Fibroblast of skin of right biceps (primary cell): ENCODE results near the gene SLC4A4.

Experiments used
- DNase-seq: peaks from one replicate; pipeline ENCODE4 v3.0.0-alpha.2; 2013

The SLC4A4 gene

GRCh38 chr4:71550220-71551165, 211.7 kb downstream of the SLC4A4 start:
- DNase-seq, result peak; percentile 58

- peak; percentile 45 for DNase-seq
Observed at GRCh38 chr4:71553605-71554004, 214.8 kb downstream of the SLC4A4 start.

GRCh38 chr4:71554025-71554424, 215.2 kb downstream of the SLC4A4 start:
- no peak for DNase-seq

GRCh38 chr4:71558248-71558647, 219.4 kb downstream of the SLC4A4 start:
- no peak for DNase-seq

GRCh38 chr4:71559957-71560571, 221.2 kb downstream of the SLC4A4 start:
- peak; percentile 64 for DNase-seq

GRCh38 chr4:71564775-71565174, 226.0 kb downstream of the SLC4A4 start:
- no peak for DNase-seq

- no peak for DNase-seq
Observed at GRCh38 chr4:71566856-71567255, 228.0 kb downstream of the SLC4A4 start.

GRCh38 chr4:71568131-71568530, 229.3 kb downstream of the SLC4A4 start:
- DNase-seq, result no peak

GRCh38 chr4:71570492-71570891, 231.7 kb downstream of the SLC4A4 start:
- DNase-seq, result no peak

GRCh38 chr4:71571346-71571745, 232.5 kb downstream of the SLC4A4 start:
- no peak for DNase-seq

- DNase-seq, result no peak
Observed at GRCh38 chr4:71583971-71584370, 245.2 kb downstream of the SLC4A4 start.

- DNase-seq, result peak; percentile 32
Observed at GRCh38 chr4:71584585-71584984, 245.8 kb downstream of the SLC4A4 start.

- no peak for DNase-seq
Observed at GRCh38 chr4:71586087-71586763, 247.4 kb downstream of the SLC4A4 start.

- DNase-seq, result no peak
Observed at GRCh38 chr4:71587995-71588394, 249.2 kb downstream of the SLC4A4 start.

GRCh38 chr4:71592793-71593192, 254.0 kb downstream of the SLC4A4 start:
- DNase-seq, result no peak

GRCh38 chr4:71593311-71593710, 254.5 kb downstream of the SLC4A4 start:
- DNase-seq, result no peak

GRCh38 chr4:71595576-71596108, 256.8 kb downstream of the SLC4A4 start:
- no peak for DNase-seq

GRCh38 chr4:71599578-71599977, 260.8 kb downstream of the SLC4A4 start:
- no peak for DNase-seq

- peak; percentile 52 for DNase-seq
Observed at GRCh38 chr4:71602289-71602900, 263.6 kb downstream of the SLC4A4 start.

- DNase-seq, result no peak
Observed at GRCh38 chr4:71604785-71605184, 266.0 kb downstream of the SLC4A4 start.

GRCh38 chr4:71607109-71607508, 268.3 kb downstream of the SLC4A4 start:
- no peak for DNase-seq

GRCh38 chr4:71607780-71608677, 269.2 kb downstream of the SLC4A4 start:
- DNase-seq, result peak; percentile 34
